ENCODE results near the gene DIP2C.
A peak's percentile ranks its signal among the peaks of the same experiment; 100 is the strongest.

DIP2C gene

DNA sequence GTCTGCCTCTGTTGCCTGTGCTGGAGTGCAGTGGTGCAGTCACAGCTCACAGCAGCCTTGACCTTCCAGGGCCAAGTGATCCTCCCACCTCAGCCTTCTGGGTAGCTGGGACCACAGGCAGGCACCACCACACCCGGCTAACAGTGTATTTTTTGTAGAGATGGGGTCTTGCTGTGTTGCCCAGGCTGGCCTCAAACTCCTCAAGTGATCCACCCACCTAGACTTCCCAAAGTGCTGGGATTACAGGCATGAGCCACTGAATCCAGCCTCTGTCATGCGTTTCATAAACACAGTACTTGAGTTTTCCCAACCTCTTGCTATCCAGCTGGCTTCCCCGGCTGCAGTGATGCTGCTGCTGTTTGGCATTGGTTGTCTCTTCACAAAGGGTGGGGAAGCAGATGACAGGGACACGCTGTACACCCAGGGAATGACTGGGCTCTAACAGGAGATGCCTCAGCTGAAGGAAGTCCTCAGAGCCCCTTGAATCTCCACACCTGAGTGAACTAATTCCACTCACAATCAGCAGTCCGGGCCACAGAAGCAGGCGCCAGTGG, 191.5 kb downstream of the DIP2C start:
- no peak for DNase-seq (ENCODE audit: low spot score)

DNA sequence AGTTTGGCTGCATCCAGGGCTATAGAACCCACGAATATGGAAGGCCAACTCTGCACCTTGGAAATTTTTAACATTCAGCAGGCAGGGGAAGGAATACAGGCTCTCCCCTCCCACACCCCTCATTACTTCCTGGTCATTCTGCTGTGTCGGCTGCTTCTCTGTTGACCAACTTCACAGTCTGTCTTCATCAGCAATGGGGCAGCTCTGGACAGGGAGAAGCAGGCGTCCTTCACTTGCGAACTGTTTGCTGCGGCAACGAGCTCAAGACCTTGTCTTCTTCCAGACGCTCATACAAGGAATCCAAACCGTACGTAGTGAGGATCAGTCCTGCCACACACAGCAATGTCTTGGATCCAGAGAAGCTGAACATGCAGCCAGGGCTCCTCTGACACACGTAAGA, 192.2 kb downstream of the DIP2C start:
- DNase-seq (ENCODE audit: low spot score), result no peak

DNA sequence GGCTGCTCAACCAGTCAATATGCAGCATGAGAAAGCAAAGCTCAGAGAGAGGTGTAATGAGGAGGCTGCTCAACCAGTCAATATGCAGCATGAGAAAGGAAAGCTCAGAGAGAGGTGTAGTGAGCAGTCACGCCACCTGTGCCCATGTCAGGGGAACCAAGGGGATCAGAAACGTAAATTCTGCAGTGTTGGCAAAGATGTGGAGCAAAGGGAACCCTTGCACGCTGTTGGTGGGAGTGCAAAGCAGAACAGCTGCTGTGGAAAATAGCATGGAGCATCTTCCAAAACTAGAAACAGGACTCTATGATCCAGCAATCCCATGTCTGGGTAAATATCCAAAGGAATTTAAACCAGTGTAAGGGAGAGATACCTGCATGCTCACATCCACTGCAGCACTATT, 194.9 kb downstream of the DIP2C start:
- DNase-seq (ENCODE audit: low spot score), result no peak

DNA sequence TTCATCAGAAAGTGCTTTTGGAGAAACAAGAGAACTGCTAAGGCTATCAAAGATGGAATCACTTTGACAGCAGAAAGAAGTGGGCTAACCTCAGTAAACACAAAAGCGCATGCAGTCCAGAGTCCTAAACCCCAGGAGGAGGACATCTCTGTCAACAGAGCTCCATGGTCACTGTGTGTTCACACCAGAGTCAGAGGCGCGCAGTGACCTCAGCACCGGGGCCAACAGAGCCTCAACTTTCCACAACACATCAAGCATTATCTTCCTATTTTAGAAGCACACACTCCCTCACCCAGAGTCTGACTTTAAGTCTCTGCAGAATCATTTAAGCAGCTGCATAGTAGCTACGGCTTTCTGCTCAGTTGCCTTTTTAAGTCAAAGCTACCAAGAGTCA, 195.3 kb downstream of the DIP2C start:
- DNase-seq (ENCODE audit: low spot score), result no peak

DNA sequence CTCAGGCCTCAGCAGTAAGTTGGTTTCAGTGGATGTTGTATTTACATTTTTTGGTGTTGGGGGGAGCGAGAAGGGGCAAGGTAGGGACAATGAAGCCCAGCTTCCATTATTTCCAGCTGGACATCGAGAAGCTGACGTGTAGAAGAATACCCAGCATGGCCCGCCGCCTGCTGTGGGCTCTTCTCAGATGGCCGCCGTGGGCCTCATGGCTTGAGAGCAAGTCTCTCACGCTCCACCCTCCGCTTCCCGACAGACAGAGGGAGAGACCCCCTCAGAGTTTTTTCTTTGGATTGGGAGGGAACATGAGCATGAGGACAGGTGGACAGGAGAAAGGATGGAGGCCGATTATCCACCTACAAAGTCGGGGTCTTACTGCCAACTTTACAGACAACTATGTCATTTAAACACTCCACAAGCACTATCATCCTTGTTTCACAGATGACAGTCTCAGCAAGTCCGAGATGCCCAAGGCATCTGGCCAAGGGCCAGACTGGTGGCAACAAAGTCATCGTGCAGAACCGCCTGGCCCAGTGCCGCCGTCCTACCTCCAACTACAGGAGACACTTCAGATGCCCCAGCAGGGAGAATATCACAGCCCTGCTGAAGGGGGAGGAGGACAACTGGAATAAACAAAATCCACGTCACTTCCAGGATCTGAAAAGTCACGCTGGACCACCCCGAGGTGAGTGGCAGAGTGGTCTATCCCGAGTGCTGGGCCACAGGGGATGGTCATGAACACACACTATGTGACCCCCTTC, 195.9 kb downstream of the DIP2C start:
- no peak for DNase-seq (ENCODE audit: low spot score)

DNA sequence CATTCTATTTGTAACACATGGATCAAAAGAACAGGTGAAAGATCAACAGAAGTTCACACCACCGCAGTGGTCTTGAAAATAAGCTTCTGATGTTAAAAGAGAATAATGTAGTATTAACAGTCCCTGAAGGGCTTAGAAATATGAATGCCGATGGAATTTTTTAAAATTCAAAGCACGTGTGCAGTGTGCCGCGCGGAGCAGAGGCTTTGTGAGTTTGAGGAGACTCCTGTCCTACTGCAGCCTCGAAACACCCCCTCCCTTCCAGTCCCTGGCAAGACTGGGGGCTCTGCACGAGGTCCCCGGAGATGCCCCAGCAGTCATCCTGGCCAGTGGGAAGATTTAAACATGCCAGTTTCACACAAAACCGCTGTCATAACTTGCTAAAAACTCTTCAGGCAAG, 196.6 kb downstream of the DIP2C start:
- no peak for DNase-seq (ENCODE audit: low spot score)

DNA sequence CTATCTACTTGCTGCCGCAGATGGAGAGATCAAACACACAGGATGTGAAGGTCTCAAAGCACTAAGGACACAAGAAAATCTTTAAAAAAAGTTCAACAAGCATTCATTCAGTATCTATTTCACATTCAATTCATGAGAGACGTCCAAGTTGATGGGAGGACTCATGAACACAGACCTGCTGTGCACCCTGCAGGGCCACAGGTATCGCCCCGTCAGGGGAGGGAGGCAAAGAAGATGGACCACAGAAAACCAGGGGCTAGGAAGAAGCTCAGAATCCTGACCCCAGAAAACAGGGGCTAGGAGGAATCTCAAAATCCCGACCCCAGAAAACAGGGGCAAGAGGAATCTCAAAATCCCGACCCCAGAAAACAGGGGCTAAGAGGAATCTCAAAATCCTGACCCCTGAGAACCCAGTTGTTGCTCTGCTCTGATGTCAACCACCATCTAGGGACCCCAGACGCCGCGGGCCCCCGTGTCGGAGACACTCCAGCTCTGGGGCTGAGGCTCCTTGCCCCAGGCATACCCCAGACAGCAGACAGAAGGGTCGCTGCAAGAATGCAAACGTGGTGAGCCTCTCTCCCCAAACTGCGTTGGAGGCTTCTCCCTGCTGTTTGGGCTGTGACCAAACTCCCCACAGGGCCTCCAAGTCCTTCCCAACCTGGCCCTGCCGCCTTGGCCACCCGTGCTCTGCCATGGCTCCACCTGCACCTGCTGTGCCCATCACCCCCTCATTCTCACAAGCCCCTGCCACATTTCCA, 197.6 kb downstream of the DIP2C start:
- DNase-seq (ENCODE audit: low spot score), result no peak

DNA sequence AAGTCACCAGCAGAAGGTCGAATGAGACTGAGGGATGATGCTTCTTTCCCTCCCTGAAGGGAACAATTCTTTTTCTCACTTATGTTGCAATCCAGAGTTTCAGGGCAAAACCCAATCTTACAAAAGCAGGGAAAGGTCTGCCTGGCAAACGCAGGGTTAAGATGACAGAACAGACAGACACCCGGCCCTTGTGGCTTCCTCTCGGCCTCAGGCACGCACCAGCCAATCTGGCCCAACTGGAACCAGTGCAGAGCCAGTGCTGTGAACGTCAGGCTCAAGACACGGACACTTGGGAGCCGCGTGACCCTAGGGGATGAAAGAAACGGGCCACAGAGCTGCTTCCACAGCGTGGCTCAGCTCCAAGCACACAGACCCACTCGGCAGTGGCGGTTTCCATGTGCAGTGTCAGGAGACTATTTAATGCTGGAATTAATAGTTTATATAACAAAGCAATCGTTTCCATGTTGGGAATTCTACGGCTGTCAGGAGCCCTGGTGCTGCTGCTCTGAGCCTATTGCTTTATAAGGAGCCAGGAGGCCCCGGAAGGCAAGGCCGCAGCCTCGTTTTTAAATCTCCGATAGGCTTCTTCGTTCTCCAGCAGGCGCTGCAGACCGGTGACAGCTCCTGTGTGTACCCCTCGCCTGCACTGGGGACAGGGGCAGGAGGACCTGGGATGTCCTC, 198.4 kb downstream of the DIP2C start:
- DNase-seq (ENCODE audit: low spot score), result peak; percentile 90

DNA sequence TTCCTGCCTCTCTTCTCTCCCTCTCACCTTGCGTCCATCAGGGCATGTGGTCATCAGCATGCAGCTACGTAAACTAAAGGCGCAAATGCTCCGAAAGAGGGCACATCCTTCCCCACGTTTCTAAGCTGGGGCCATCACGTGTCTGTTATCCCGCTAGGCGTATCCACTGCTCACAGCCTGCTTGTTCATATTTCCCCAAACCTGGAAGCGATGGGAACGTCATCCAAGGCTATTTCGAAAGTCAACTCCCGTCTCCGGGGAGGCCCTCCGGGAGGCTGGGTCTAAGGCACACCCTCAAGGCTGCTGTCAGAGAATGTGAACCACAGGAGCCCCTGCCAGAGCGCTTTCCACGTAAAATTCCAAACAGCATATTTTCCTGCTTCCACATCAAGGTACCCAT, 199.2 kb downstream of the DIP2C start:
- DNase-seq (ENCODE audit: low spot score), result peak; percentile 83

DNA sequence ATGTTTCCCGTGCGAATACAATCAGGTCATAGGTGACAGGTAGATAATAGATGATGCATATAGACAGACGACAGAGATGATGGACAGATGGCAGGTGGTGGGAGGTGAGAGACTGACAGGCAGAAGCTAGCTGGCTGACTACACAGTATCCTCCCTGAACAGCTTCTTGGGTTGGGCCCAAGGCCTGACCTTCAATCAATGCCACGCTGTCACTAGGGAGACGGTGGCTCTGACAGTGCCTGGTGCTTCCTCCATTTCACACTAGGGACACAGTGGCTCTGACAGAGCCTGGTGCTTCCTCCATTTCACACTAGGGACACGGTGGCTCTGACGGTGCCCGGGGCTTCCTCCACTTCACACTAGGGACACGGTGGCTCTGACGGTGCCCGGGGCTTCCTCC, 200.1 kb downstream of the DIP2C start:
- DNase-seq (ENCODE audit: low spot score), result no peak

DNA sequence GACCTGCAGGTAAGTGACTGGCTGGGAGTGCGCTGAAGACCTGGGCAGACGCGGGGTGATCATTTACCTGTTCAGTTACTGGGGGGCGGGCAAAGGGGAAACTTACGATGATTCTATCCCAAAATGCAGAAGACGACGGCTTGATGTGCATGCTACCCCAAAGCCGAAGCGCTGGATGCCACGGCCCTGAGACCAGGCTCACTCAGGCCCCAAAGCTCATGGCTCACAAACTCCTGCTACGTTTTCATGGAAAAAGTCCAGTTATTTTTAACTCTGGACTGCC, 200.6 kb downstream of the DIP2C start:
- DNase-seq (ENCODE audit: low spot score), result no peak

DNA sequence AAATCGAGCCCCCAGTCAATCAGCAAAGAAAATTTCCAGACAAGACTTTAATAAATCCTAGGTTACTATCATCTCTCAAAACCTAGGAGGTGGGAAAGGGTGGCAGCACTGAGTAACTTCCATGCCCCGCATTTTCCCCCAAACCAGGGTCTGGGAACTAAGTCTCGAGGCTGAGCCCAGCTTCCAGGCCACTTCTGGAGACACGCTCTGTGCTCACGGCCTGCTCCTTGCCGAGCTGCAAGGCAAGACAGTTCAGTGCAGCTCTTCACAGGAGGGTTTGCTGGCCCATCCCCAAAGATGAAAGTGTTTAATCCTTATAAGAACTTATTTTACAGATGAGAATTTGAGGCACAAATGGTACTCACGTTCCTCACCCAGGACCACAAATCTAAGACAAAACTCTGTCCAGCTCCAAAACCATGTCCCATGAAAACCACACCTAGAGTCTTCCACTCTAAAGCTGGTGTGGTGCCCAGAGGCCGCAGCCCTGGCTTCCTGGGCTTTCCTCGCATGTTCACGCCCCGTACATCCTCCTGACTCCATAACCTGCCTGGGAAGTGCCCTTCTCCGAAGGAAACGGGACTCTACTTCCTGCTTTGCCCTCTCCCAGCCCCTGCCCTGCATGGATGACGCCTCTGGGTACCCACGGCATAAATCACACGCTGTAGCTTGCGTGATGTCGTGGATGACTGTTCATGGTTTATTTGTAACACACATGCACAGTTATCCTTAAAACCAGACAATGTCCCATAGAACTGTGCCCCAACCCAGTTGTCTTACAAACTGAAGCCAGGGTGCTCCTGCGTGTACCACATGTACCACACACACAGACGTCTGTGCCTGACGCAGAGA, 201.2 kb downstream of the DIP2C start:
- DNase-seq (ENCODE audit: low spot score), result no peak

DNA sequence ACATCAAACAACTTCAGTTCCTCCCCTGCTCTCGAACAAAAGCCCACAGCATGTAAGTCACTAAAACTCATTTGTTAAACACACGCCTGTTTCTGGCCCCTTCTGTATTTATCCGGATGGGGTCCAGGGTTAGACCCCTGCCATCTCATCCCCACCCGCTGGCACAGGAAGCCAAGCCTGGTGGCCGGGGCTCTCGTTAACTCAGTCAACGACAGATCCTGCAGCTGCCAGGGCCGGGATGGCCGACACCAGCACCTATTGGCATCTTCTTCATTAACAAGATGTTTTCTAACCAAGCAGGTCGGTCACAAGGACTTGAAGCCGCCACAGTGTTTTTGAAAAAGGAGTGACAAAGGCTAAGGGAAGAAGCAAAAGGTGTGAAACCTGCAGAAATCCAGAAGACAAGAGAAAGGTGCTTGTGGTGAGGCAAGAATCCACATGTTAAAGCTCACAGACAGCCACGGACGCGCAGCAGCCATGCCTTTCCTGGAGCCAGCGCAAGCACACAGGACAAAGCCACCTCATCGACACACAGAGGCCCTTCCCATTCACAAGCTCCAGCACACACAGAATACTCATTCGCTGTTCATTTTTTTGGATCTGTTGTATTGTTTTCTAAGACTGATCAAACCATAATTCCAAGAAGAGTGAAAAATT, 202.7 kb downstream of the DIP2C start:
- no peak for DNase-seq (ENCODE audit: low spot score)

DNA sequence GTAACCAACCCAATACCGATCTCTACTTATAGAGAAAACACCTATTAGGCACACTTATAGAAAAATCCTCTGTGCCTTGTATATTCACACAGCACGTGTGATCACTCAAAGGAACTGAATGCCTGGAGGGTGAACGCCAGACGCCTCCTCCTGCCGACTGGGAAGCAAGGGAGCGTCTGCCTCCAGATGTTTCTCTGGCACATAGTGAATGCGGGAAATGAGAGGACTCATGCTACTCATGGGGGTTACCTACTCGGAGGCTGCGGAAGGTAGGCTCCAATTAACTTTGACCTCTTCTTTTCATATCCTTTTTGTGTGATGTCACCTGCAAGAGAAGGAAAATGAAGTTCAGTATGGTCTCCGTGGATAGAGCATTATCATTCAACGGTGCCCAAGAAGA, 203.3 kb downstream of the DIP2C start:
- peak; percentile 42 for DNase-seq (ENCODE audit: low spot score)

DNA sequence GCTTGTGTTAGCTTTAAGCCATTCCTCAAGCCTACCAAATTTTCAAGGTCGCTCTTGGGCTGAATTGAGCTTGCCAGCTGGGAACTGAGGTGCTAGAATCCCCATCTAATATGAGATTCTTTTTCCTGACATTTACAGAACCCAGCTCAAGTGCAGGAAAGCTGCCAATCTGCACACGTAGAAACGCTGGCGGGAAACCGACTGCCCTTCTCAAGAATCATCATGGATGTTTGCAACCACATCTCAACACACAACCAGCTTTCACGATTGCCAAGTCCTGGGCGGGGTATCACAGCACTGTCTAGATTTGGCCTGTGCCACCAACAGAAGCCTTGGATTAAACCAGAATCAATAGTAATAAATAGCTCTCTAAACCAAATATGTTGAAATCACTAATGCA, 203.7 kb downstream of the DIP2C start:
- no peak for DNase-seq (ENCODE audit: low spot score)

DNA sequence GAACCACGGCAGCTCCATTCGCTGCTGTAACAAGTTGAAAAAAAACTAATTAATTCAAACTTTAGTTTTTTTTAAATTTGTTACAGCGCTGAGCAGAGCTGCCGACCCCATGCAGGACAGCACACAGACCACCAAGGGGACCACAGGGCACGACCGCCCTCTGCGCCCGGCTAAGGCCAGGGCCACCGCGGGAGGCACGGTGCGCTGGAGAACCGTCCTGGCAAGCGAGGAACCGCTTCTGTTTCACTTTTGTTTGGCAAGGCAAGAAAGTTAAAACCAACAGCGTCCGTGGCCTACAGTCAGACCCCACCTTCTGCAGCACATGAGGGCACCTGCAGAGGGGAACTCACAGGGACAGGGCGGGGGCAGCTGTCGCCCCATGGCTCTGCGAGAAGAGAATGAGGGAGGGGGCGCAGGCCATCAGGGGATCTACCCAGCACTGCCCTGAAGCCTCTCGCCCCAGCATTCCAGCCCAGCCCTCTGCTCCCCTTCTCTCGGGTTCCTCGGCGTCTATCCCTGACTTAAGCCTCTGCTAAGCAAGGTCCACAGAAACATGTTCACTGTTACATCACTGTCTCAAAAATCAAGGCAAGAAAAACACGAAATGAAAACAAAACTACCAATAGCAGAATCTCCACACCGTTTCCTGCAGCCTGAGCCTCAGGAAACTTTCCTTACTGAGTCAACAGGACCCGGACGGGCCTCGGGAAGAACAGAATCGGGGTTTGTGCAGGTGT, 204.4 kb downstream of the DIP2C start:
- DNase-seq (ENCODE audit: low spot score), result no peak

DNA sequence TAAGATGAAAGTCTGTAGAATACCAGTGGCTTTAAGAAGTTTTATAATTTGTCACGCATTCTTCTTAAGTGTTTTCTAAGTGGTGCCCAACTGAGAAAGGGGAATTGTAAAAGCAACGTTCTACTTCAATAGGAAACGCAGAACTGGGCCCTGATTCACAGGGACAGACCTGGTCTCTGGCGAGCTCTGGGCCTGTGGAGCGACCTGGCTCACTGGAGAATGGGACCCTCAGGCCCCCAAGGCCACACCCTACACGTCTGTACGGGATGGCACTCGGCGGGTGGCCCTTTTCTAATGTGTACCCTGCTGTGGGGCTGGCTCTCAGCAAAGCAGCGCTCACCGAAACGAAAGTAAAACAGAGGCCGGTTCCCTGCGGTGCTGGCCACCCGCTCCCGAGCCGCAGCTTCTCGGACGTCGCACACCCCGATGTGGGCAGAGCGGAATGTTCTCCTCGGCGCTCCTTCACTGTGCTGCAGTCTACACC, 205.0 kb downstream of the DIP2C start:
- peak; percentile 42 for DNase-seq (ENCODE audit: low spot score)

DNA sequence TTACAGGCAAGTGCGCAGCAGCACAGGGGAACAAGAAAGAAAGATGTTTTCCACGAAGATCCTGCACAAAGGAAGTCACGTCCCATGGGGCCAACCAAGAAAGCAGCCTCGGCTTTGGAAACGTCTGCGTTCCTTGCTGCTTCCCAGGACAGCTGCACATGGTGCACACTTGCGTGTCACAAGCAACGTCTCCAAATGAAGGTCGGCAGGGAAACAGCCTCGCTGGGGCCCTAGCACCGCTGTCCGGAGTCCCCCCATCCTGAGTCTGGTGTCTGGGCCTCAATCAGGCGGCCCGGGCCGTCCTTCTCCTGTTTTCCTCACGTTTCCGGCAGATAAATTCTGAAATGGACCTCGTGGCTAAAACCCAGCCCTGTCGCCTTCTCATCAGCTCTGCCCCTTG, 206.2 kb downstream of the DIP2C start:
- DNase-seq (ENCODE audit: low spot score), result no peak

DNA sequence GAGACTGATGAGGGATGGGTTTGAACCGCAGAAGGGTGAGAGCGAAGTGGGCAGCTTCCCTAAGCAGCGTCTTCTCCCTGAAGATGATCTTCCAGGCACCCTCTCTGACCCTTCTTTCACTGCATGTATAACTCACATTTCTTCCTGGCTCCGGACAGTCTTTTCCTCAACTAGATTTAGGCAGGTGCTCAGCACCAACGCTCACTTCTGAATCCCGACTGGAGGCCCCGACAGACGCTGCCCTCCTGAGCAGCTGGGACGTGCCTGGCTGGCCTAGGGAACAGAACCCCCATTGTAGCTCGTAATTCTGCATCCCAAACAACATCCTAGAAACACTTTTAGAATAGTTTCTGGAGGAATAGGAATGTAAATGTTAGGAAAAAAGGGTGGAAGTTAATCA, 206.6 kb downstream of the DIP2C start:
- DNase-seq (ENCODE audit: low spot score), result no peak

DNA sequence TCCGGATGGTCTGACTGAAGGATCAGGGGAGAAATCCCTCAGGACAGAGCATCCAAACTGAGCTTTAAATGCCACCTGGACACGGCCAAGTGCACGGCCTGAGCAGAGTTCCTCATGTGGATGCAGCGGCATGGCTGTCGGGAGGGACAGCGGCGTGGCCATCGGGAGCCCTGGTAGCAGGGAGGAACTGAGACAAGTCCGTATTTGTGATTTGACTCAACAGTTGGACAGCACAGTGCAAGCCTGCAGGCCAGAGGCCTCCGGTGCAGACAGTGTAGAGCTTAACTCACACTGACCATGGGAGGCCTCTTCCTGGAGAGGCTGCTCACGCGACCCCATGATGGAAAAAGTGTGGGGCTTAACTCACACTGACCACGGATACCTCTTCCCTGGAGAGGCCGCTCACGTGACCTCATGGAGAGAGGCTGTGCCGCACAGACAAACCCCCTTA, 207.4 kb downstream of the DIP2C start:
- no peak for DNase-seq (ENCODE audit: low spot score)

DNA sequence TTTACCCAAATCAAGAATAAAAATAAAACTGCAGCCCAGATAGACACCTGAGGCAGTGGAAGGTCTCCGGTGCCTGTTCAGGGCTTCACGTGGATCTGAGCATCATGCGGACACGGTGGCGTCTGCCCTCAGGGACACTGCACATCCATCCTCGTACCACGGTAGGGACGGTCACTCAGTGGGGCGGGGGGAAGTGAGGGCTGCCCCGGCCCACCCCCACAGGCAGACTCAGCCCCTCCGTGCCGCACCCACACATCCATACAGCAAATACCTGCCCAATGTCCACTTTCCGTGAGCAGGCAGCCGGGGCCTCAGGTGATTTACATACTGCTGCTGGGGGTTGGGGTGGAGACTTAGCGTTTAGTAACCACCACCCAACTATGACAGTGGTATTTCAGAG, 207.8 kb downstream of the DIP2C start:
- DNase-seq (ENCODE audit: low spot score), result no peak

All from AG20443 (cell line).